MM.1S (cell line): ENCODE results near the gene CD101.

ENCODE experiments used
- EZH2 ChIP-seq: fragments of 300-600 bp; sonication (generic); optimal IDR thresholded peaks from 2 replicates; pipeline ENCODE3; 2017; ENCODE audit warnings: low read depth, mild to moderate bottlenecking, antibody characterized with exemption, low read length, mixed read lengths
- EZH2phosphoT487 ChIP-seq: fragments of 300-600 bp; sonication (generic); IDR thresholded peaks from 2 replicates; pipeline ENCODE4 v1.6.1; 2018; ENCODE audit warnings: antibody characterized with exemption, low read length
- TF ChIP-seq, protein P1 (sequence below): fragments of 300-600 bp; sonication (generic); IDR thresholded peaks from 2 replicates; pipeline ENCODE4 v1.5.1; 2016; ENCODE audit warnings: antibody characterized with exemption, low read length, mixed read lengths

DNA sequence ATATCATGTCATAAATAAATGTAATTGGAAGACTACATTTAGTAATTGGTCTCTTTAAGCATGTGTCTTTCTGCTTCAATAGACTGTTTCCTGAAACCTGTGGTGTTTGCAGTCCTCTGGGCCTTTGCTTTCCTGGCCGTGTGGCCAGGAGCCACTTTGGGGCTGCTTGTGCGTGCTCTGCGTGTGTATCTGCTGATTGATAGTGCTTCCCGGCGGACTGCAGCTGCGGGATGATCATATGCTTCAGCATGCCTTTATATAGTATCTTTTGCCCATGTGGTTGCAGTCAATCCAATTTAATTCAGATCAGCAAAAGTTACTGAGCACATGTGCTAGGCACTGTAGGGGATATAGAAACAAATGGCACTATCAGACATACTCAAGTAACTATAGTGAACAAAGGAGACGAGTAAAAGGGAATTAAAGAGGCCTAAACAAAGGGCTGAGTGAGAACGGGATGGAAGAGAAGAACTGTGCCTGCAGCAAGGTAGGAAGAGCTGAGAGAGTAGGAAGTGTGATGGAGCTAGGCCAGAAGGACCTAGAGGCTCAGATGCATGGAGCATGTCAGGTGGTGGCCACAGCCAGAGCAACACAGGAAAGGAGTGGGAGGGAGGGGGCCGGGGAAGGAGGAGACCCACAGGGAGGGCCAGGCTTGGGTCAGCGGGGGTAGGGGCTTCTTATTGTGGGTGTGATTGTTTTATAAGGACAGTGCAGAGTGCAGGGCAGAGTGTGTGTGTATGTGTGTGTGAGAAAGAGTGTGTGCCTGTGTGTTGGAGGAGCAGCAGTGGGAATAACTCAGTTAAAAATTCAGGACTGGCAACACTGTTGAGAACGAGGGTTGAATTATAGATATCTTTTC is 31.4 kb downstream of the CD101 start:
- TF ChIP-seq, protein P1, sequence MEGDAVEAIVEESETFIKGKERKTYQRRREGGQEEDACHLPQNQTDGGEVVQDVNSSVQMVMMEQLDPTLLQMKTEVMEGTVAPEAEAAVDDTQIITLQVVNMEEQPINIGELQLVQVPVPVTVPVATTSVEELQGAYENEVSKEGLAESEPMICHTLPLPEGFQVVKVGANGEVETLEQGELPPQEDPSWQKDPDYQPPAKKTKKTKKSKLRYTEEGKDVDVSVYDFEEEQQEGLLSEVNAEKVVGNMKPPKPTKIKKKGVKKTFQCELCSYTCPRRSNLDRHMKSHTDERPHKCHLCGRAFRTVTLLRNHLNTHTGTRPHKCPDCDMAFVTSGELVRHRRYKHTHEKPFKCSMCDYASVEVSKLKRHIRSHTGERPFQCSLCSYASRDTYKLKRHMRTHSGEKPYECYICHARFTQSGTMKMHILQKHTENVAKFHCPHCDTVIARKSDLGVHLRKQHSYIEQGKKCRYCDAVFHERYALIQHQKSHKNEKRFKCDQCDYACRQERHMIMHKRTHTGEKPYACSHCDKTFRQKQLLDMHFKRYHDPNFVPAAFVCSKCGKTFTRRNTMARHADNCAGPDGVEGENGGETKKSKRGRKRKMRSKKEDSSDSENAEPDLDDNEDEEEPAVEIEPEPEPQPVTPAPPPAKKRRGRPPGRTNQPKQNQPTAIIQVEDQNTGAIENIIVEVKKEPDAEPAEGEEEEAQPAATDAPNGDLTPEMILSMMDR, result no peak
- TF ChIP-seq EZH2 (no peak), EZH2phosphoT487 (no peak)
